Measurements from ENCODE around the gene RSL1D1.
A peak's percentile ranks its signal among the peaks of the same experiment; 100 is the strongest.
"Not testable (repeated sequence)": the region's sequence is repeated elsewhere in the genome, so short reads cannot be mapped to it uniquely, and the experiment has no call there.

RSL1D1 gene

GRCh38 chr16:11791144-11791828 lies 60.1 kb downstream of the RSL1D1 start:
- H3K27ac ChIP-seq, result no peak overlapping the region
- peaks cover 9% of the 10 kb centered on the region for H3K36me3 ChIP-seq (replicated peaks)
- H3K4me3 ChIP-seq (ENCODE audit: low read depth, low read length), result no peak overlapping the region
- no peak for TF ChIP-seq CTCF (IDR thresholded peaks at IDR 0.05; ENCODE audit: low read depth, low read length, missing control alignments)
- DNase-seq, result no peak
- in situ Hi-C loops (cut with HindIII; ENCODE audit: low pct_ligation_motif_present, low sequenced_read_pairs), result no loop called here
- no peaks in the 10 kb centered on the region for H3K27me3 ChIP-seq (replicated peaks)

GRCh38 chr16:11788914-11789313 lies 62.4 kb downstream of the RSL1D1 start:
- Histone ChIP-seq H3K27me3 (replicated peaks) (no peaks in the 10 kb centered on the region), H3K4me3 (ENCODE audit: low read depth, low read length) (no peak overlapping the region), H3K27ac (no peak overlapping the region), H3K36me3 (replicated peaks) (peaks cover 3% of the 10 kb centered on the region)
- in situ Hi-C loops (cut with HindIII; ENCODE audit: low pct_ligation_motif_present, low sequenced_read_pairs), result no loop called here
- no peak for DNase-seq
- no peak for TF ChIP-seq CTCF (IDR thresholded peaks at IDR 0.05; ENCODE audit: low read depth, low read length, missing control alignments)

- in situ Hi-C loops (cut with HindIII; ENCODE audit: low pct_ligation_motif_present, low sequenced_read_pairs); H3K27ac ChIP-seq; H3K27me3 ChIP-seq (replicated peaks); DNase-seq; H3K36me3 ChIP-seq (replicated peaks); H3K4me3 ChIP-seq (ENCODE audit: low read depth, low read length): not testable (repeated sequence)
Measured at GRCh38 chr16:11784980-11785599, 66.3 kb downstream of the RSL1D1 start.

GRCh38 chr16:11784381-11784780 lies 67.0 kb downstream of the RSL1D1 start:
- H3K36me3 ChIP-seq (replicated peaks); DNase-seq; H3K27ac ChIP-seq; in situ Hi-C loops (cut with HindIII; ENCODE audit: low pct_ligation_motif_present, low sequenced_read_pairs); H3K4me3 ChIP-seq (ENCODE audit: low read depth, low read length); H3K27me3 ChIP-seq (replicated peaks): not testable (repeated sequence)

GRCh38 chr16:11784038-11784369 lies 67.3 kb downstream of the RSL1D1 start:
- H3K4me3 ChIP-seq (ENCODE audit: low read depth, low read length), result no peak overlapping the region
- TF ChIP-seq CTCF (IDR thresholded peaks at IDR 0.05; ENCODE audit: low read depth, low read length, missing control alignments), result no peak
- DNase-seq, result no peak
- in situ Hi-C loops (cut with HindIII; ENCODE audit: low pct_ligation_motif_present, low sequenced_read_pairs), result no loop called here
- H3K36me3 ChIP-seq (replicated peaks), result peaks cover 7% of the 10 kb centered on the region
- no peaks in the 10 kb centered on the region for H3K27me3 ChIP-seq (replicated peaks)
- peak overlapping the region; percentile 86 for H3K27ac ChIP-seq
